DMS153 treated with DMSO at 0.1 percent for 48 hours (cell line): ENCODE results near the gene CFAP97D2.
"Not testable (repeated sequence)": the region's sequence is repeated elsewhere in the genome, so short reads cannot be mapped to it uniquely, and the experiment has no call there.

Experiments used
- DNase-seq: peaks from one replicate; lab custom pipeline; 2025; ENCODE audit not compliant: unreplicated experiment; lab: John Stamatoyannopoulos, UW

The CFAP97D2 gene

DNA sequence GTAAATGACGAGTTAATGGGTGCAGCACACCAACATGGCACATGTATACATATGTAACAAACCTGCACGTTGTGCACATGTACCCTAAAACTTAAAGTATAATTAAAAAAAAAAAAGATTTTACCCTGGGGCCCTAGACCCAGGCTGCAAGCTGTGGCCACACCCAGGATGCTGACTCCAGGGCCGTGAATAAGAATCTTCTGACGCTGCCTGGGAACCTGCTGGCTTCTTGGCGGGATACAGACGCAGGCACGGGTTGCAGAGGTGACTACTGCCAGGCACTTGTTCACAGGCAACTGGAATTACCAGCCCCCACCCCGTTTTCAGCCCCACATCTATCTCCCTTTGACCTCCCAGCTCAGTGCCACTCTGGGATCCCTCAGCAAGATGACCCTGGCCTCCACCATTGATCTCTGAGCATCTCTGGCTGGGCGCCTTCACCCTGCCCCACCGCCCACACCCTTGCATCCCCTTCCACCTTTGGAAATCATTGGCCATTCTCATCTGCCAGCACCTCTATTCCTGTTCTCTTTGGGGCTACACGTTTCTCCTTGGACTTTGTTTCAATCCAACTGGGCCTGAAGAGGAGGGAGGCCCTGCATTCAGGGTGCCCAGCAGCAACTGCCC lies 21.1 kb upstream of the CFAP97D2 start:
- no peak for DNase-seq

DNA sequence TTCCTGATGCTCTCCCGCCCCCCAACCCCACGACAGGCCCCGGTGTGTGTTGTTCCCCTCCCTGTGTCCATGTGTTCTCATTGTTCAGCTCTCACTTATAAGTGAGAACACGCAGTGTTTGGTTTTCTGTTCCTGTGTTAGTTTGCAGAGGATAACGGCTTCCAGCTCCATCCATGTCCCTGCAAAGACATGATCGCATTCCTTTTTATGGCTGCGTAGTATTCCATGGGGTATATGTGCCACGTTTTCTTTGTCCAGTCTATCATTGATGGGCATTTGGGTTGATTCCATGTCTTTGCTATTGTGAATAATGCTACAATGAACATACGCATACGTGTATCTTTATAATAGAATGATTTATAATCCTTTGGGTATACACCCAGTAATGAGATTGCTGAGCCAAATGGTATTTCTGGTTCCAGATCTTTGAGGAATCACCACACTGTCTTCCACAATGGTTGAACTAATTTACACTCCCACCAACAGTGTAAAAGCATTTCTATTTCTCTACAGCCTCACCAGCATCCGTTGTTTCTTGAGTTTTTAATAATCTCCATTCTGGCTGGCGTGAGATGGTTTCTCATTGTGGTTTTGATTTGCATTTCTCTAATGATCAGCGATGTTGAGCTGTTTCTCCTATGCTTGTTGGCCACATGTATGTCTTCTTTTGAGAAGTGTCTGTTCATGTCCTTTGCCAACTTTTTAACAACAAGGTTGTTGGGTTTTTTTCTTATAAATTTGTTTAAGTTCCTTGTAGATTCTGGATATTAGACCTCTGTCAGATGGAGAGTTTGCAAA lies 20.0 kb upstream of the CFAP97D2 start:
- not testable (repeated sequence) for DNase-seq

DNA sequence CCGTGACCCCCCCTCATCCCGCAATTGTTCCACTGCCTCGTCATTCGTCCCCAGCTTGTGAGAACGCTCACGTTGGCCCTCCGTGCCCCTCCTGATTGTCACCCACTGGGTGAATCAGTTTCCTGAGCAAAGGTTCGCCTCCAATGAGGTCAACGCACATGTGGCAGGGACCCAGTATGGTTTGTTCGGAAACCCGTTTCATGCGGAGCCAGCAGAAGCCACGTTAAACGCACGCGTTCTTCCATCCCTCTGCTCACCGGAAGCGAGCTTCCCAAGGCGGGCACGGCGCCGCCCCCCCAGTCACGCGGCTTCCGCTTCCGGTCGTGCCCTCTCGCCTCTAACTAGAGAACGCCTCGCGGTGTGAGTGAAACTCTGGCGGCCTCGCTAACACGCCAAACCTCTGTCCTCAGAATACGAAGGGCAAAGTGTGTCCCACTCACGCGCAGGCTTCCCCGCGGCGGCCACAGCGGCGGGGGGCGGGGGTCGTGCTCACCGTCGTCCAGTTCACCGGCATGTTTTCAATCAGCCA lies 18.0 kb upstream of the CFAP97D2 start:
- DNase-seq = no peak

DNA sequence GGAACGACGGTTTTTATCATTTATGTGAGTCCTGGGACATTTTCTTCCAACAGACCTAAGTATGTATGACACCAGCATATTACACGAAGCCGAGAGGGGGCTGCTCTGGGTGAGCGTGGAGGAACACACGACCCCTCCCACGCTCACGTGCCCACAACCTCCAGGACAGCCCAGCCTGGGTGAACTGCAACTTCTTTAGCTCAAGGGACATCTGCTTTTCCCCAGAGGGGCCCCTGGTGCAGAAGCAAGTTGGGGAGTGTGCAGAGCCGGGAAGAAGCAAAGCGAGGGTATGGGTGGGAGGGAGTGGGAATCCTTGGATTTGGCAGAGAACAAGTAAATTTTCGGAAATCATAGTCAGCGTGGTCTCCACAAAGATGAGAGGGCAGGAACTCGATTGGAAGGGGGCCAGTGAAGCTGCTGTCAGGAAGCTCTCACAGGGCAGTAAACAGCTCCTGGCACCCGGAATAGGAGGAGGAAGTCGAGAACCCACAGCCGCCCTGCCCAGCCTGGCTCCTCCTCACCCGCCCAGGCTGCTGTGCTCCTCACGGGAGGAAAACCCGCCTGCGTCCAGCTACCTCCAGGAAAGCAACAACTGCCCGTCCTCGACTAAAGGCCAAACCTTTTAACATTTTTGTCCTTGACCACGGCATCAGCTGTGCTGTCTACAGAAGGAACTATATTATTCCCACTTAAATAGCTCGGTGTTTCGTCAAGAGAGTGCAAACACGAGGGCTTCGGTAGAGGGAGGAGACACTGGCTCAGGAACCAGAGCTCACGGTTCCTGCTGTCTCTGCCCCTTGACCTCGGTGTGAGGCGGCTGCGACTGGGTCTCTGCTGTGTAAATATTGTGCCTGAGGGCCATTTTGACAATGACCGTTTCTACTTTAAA lies 17.2 kb upstream of the CFAP97D2 start:
- peak; percentile 58 for DNase-seq

DNA sequence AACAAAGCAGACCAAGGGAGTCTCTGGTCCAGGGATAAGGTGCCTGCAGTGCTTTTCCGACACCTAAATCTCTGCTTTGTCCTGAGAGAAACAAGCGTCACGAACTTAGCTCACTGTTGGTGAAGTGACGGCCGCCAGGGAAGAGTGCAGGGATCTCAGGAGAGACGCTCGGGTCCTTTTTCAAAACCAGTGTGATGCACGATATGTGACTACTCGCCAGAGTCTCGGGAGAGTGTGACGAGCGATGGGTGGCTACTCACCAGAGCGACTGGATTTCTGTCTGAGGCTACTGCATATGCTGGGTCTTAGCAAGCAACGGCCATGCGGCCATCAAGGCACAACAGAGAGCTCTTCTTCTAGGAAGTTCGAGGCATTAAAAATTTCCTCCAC lies 16.5 kb upstream of the CFAP97D2 start:
- no peak for DNase-seq

DNA sequence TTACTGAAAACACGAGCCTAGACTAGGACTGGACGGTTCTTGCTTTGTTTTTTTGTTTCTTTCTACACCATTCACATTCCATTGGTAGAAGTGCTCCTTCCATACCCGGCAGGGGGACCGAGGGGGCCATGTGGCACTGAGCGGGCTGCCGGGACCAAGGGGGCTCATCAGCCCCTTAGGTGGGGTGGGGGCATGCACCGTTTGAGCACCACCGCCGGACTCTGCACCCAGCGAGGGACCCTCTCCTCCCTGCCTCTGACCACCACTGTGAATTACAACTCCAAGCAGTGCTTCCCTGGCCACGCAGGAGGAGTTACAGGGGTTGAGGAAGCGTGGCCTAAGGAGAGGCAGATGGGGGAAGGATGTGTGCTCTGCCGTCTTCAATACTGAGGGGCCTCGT lies 15.0 kb upstream of the CFAP97D2 start:
- DNase-seq = no peak

DNA sequence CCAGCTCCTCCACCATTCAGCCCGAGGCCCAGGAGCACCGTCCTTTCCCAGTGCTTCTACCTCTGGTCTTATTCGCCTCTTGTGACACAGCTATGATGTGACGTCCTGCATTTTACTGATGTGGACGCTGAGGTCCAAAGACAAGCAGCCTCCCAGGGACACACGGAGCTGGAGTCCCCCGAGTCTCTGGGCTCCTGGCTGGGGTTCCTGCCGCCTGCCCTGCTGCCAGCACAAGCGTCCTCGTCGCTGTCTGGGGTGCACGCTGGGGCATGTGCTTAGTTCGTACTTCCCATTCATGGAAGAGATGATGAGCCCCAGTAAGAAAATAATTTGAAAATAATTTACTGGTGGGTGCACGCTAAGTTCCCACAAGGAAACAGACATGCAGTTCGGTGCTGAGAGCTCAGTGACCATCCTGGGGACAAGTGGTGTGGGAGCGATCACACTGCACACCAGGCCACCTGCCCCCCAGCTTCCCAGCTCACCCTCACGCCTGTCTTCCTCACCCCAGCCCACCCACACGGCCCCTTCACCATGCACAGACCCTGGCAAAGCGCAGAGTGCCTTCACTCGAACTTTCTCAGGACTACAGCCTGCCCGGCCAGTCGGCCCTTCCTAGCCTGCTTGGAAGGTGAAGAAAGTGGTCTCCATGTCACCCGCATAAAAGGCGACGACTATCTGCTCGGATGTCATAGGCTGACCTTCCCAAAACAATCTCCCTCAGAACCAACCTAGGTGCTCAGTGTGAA lies 14.2 kb upstream of the CFAP97D2 start:
- DNase-seq = no peak

DNA sequence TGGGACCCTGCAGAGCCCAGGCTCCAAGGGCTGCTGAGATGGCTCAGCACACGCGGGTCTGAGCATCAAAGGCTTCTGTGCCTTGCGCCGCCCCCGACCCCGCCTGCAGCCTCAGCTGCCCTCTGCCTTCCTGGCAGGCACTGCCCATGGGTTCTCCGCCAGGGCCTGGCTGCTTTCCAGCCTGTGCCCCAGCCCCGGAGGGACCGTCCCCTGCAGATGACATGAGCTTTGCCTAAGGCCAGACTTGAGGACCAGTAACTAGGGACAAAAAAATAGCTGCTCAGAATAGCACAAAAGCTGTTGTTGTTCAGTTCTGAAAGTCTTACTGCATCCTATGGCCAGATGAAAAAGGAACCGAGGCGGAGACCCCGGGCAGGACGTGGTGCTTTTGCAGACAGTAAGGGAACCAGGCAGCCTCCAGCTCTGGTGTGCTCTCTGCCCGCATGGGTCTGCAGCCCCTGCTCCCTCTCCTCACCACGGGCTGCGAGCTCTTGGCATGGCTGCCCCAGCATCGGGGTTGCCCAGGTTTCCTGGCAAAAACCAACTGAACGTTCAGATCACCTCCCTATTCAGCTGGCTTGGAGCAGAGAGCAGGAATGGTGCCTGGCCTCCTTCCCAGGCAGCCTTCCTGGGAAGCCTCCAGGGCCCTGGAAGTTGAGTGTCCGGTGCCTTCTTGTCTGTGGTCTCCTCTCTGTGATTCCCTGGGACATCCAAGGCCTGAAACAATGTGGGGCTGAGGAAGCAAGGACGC lies 12.5 kb upstream of the CFAP97D2 start:
- DNase-seq = no peak

DNA sequence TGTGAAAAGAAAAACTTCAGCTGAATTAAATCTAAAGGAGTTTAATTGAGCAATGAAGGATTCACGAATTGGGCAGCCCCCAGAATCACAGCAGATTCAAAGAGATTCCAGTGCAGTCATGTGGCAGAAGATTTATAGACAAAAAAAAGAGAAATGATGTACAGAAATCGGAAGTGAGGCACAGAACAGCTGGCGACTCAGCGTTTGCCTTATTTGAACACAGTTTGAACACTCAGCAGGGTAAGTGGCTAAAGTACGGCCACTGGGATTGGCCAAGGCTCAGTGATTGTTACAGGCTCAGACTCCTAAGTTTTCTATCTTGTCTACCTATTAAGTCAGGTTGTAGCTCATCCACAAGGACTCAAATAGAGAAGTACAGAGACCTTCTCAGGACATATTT lies 11.6 kb upstream of the CFAP97D2 start:
- no peak for DNase-seq

DNA sequence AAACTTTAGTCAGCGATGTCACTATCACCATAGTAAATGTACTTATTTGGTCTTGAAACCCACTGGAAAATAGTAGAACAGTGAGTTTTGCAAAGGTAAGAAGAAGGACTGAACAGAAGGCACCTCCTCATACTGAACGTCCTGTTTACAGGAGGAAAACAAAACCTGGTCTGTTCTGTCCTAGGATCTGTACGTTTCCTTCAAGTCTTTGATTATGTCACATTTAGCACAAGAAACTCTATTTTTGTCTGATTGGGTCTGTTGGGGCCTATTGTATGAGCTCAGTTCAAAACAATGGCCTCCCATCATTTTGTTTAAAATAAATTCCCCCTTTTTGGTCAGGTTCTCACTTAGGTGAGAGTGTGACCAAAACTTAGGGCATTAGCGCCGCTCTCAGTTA lies 11.2 kb upstream of the CFAP97D2 start:
- no peak for DNase-seq

DNA sequence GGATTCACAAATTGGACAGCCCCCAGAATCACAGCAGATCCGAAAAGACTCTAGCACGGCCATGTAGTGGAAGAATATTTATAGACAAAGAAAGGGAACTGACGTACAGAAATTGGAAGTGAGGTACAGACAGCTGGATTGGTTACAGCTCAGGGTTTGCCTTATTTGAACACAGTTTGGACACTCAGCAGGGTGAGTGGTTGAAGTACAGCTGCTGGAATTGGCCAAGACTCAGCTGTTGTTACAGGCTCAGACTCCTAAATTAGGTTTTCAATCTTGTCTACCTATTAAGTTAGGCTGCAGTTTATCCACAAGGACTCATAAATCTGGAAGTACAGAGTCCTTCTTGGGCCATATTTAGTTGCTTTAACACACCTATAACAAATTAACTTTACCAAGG lies 5.8 kb upstream of the CFAP97D2 start:
- no peak for DNase-seq

DNA sequence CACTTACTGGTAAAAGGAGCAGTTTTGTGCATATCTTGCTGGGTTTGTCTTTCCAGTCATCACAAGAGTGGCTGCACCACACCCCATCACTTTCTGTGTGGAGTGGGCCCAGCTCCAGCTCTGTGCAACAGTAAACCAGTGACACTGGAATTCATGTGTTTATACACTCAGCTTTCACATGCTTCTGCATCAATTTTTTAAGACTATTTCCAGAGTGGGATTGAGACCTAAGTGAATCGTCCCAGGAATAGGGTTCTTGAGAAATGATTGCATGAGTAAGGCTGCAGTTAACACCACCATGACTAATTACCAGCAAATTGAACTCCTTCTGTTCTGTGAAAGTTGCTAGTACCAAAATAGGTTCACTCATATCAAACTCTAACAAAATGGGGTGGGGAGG lies 5.3 kb upstream of the CFAP97D2 start:
- no peak for DNase-seq

DNA sequence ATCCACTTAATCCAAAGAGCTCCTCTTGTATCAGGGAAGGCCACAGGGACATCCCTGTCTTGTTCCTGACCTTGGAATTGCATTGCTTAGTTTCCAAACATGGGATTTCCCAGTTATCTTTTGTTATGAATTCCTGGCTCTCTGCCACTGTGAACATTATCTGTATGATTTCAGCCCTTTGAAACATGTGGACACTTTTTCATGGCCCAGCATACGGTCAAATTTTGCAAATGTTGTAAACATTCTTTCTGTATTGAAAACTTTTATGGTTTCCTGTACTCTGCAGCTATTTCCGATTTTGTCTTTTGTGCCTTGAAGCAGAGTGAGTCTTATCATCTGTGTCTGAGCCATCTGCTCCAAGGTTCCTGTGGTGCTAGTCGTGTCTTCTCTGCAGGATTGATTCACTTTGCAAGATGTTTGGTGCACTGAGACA lies 4.5 kb upstream of the CFAP97D2 start:
- DNase-seq = no peak

DNA sequence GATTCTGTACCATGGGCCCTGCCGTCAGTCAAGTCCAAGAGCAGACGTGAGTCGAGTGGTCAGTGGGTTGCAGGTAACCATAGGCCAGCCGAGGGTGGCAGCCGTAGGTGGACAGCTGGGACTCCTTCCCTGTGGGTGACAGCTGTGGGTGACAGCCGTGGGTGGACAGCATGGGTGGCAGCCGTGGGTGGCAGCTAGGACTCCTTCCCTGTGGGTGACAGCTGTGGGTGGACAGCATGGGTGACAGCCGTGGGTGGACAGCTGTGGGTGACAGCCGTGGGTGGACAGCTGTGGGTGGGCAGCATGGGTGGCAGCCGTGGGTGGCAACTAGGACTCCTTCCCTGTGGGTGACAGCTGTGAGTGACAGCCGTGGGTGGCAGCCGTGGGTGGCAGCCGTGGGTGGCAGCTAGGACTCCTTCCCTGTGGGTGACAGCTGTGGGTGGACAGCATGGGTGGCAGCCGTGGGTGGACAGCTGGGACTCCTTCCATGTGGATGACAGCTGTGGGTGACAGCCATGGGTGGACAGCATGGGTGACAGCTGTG lies 2.6 kb upstream of the CFAP97D2 start:
- DNase-seq = not testable (repeated sequence)

DNA sequence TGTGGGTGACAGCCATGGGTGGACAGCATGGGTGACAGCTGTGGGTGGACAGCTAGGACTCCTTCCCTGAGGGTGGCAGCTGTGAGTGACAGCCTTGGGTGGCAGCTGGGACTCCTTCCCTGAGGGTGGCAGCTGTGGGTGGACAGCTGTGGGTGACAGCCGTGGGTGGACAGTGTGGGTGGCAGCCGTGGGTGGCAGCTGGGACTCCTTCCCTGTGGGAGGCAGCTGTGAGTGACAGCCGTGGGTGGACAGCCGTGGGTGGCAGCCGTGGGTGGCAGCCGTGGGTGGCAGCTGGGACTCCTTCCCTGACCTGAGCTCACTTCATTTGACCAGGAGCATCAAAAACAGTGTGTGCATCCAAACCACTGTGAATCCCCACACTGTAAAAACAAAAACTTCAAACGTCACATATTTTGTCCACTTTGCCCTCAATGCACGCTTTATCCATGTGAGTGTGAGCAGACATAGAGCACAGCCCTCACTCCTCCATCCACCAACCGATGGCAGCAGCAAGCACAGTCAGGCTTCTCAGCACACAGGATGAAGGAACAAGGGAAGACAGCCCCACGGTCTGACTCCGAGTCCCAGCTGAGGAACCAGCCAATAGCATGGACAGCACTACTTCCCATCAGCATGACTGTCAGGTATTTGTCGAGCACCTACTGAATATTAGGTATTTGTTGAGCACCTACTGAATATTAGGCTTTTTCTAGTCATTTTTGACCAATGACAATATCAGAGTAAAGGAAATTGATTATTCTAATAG lies 1.6 kb upstream of the CFAP97D2 start:
- DNase-seq = no peak

DNA sequence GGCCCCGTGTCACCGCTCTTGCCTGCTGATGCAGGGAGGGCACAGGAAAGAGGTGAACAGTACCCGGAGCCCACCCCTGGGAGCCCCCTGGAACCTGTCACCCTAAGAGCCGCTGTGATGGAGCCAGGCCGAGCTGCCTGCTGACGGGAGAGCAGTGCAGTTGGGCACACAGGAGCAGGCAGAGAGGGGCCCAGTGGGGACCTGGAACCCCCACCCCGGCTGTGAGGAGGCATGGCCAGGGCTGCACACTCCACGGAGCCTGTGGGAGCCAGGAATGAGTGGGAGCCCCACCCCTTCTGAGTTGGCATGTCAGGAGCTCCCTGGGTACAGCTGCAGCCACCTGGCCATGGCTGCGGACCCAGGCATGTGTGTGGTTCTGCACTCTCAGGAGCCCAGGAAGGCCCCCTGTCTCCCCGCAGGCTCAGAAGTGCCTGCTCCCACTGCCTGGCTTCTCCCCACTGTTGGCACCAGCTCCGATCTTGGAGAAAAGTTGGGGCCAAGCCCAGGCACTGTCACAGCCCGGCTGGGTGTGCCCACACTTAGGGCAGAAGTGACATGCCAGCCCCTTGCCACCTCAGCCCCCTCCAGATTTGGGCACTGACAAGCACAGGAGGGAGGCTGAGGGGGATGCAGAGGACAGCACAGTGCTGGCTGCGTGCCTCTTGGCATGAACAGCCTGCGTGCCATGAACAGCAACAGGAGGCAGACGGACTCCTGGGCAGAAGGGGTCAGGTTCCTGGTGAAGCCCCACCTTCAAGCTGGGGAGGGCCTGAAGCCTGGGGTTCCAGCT lies 6.3 kb downstream of the CFAP97D2 start:
- no peak for DNase-seq

DNA sequence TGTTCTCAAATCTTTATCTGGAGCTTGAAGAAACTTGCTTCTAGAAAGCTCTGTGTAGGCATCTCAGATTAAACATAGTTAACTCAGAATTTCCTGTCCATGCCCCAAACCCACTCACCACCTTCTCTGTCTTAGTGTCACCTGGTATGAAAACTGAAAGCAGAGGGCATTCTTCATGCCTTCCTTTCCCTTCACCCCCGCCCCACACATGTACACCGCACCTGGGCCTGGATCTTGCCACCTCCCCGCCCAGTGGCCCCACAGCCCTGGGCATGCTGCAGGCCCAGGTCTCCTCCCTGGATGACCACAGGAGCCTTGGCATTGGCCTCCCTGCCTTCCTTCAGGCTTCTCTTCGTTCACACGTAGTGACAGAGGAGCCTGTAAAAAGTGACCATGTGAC lies 15.8 kb downstream of the CFAP97D2 start:
- DNase-seq = no peak

DNA sequence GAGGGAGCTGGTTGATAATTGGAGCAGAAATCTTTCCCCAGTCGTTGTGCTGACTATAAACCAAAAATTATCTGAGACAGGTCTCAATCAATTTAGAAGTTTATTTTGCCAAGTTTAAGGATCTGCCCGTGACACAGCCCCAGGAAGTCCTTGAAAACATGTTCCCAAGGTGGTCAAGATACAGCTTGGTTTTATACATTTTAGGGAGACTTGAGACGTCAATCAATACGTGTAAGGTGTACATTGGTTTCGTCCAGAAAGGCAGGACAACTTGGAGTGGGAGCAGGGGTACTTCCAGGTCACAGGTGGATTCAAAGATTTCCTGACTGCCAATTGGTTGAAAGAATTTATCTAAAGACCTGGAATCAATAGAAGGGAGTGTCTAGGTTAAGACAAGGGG lies 17.6 kb downstream of the CFAP97D2 start:
- no peak for DNase-seq
